Natural killer cell (primary cell): ENCODE measurements around the gene AIFM1. TPM values are rescaled to one million over a fixed set of nuclear protein-coding genes. Genes with fewer than 3 reads are reported as not detected.

ENCODE experiments used
- ATAC-seq, 3 donors: fragments of 150-1000 bp in 2 of 3; fragments of 200-7000 bp in 1 of 3; cut with Tn5 transposase; 1 replicate in 1 of 3; 2 replicates in 2 of 3; pipeline ENCODE4 v1.10.0; 2021; ENCODE audit warnings: mild to moderate bottlenecking in 2 of 3, moderate library complexity in 2 of 3
- DNase-seq, 2 donors: peaks; one replicate each; pipeline versions ENCODE4 v3.0.0 to v3.0.0-alpha.2; 2013 to 2021; ENCODE audit warnings: mixed read lengths in 1 of 2
- H3K27ac ChIP-seq: one replicate; pipeline ENCODE4 v1.5.1; 2013; ENCODE audit warnings: mild to moderate bottlenecking, low read length
- H3K27me3 ChIP-seq: one replicate; pipeline ENCODE4 v1.6.1; 2013; ENCODE audit warnings: low read length; ENCODE audit not compliant: control insufficient read depth, insufficient read depth
- H3K36me3 ChIP-seq: one replicate; pipeline ENCODE4 v1.6.1; 2013; ENCODE audit warnings: low read length; ENCODE audit not compliant: control insufficient read depth, insufficient read depth
- H3K4me1 ChIP-seq: one replicate; pipeline ENCODE4 v1.6.1; 2013; ENCODE audit warnings: low read length; ENCODE audit not compliant: control insufficient read depth, insufficient read depth
- H3K4me3 ChIP-seq: one replicate; pipeline ENCODE4 v1.5.1; 2013; ENCODE audit warnings: low read length
- H3K9me3 ChIP-seq: one replicate; pipeline ENCODE4 v1.6.1; 2013; ENCODE audit warnings: low read length; ENCODE audit not compliant: control insufficient read depth, insufficient read depth
- H3K27ac Mint-ChIP-seq, 2 donors: one replicate each; pipeline ENCODE4 v1.8.0; 2022; ENCODE audit warnings: mild to moderate bottlenecking in 2 of 2, mixed read lengths in 2 of 2, moderate library complexity in 1 of 2
- H3K27me3 Mint-ChIP-seq, 2 donors: one replicate each; pipeline ENCODE4 v1.8.0; 2022; ENCODE audit warnings: low read depth in 2 of 2, mixed read lengths in 2 of 2
- H3K36me3 Mint-ChIP-seq: one replicate; pipeline ENCODE4 v1.8.0; 2022; ENCODE audit warnings: mixed read lengths
- H3K4me1 Mint-ChIP-seq, 2 donors: one replicate each; pipeline ENCODE4 v1.8.0; 2022; ENCODE audit warnings: mixed read lengths in 2 of 2
- H3K4me3 Mint-ChIP-seq: one replicate; pipeline ENCODE4 v1.8.0; 2022; ENCODE audit warnings: mild to moderate bottlenecking, moderate library complexity, mixed read lengths
- H3K9me3 Mint-ChIP-seq, 2 donors: one replicate each; pipeline ENCODE4 v1.8.0; 2022; ENCODE audit warnings: mixed read lengths in 2 of 2
- WGBS: methylation state at CpG from one replicate; pipeline ENCODE4 v1.1.7; 2013; ENCODE audit warnings: missing lambda C conversion rate; ENCODE audit not compliant: insufficient coverage; 5-methylcytosine and 5-hydroxymethylcytosine counted together
- intact Hi-C: fragments of 100-400 bp; cut with micrococcal nuclease; formaldehyde crosslinking; loops from one replicate; pipeline ENCODE4 v1.14.2; 2022
- total RNA-seq, 4 donors: library from RNA; stranded (reverse); fragments of 120-200 nt in 1 of 4; gene quantifications; one replicate each; pipeline versions ENCODE4 v1.2.3 to v1.2.4, GENCODE V29; 2013 to 2022
- TF ChIP-seq, protein P1 (sequence below): fragments of 200-600 bp; IDR thresholded peaks from one replicate; pipeline ENCODE4 v1.8.0; 2022; ENCODE audit warnings: antibody characterized with exemption

Gene AIFM1
- total RNA-seq, 3 donors from 2014 or later (not counting 1 experiment from before 2014, with no cell fraction given) = 16.2 to 21.1 (median 17.0) TPM

DNA sequence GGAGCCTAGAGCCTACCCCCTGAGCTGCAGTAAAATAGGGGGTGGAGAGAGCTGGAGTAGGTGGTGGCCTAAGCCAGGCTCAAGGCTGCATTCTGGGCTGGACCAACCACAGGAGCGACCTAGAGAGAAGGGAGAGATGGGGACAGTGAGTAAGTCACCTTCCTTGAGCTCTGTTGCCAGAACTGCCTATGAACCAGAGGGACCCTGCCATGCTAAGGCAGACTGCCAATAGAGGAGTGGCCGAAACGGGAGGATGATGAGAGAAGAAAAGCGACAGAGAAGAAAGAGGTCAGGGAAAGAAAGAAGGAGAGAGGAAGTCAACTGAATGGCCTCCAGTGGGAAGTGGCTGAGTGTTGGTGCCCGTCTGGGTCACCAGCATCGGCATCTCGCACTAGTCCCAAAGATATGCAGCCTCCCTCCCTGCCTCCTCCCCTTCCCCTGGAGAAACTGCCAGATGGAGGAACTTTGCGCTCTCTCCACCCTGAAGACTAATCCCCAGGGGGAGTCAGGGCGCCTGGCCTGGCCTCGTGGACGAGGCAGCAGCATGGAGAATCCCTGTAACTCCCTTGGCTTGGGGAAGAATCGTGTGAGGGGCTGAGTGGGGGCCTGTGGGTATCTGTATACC, 84.1 kb downstream of the AIFM1 start:
- H3K9me3 ChIP-seq = no peaks in the 10 kb centered on the region
- TF ChIP-seq, protein P1, sequence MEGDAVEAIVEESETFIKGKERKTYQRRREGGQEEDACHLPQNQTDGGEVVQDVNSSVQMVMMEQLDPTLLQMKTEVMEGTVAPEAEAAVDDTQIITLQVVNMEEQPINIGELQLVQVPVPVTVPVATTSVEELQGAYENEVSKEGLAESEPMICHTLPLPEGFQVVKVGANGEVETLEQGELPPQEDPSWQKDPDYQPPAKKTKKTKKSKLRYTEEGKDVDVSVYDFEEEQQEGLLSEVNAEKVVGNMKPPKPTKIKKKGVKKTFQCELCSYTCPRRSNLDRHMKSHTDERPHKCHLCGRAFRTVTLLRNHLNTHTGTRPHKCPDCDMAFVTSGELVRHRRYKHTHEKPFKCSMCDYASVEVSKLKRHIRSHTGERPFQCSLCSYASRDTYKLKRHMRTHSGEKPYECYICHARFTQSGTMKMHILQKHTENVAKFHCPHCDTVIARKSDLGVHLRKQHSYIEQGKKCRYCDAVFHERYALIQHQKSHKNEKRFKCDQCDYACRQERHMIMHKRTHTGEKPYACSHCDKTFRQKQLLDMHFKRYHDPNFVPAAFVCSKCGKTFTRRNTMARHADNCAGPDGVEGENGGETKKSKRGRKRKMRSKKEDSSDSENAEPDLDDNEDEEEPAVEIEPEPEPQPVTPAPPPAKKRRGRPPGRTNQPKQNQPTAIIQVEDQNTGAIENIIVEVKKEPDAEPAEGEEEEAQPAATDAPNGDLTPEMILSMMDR = no peak
- no peak for ATAC-seq
- Mint-ChIP-seq H3K4me1 (peaks cover 54 to 57% of the 10 kb centered on the region in 2 donors), H3K4me3 (peak overlapping the region; percentile 71), H3K27me3 (no peaks in the 10 kb centered on the region), H3K9me3 (no peaks in the 10 kb centered on the region), H3K27ac (peak overlapping the region; percentile 84 to 88), H3K36me3 (no peaks in the 10 kb centered on the region)
- no peaks in the 10 kb centered on the region for H3K27me3 ChIP-seq
- intact Hi-C loops = loop anchor here (1.0 to 5.0 kb wide), 2 partner anchors 39 to 91 kb away; partner anchors contain the start of gene RAB33A
- DNase-seq = no peak
- H3K36me3 ChIP-seq = peaks cover 11% of the 10 kb centered on the region
- peak overlapping the region; percentile 89 for H3K27ac ChIP-seq
- 57% methylated on average over 10 of the region's 12 CpGs for whole genome bisulfite sequencing
- peaks cover 70% of the 10 kb centered on the region for H3K4me1 ChIP-seq
- H3K4me3 ChIP-seq = peak overlapping the region; percentile 33

- H3K27ac ChIP-seq = peak overlapping the region; percentile 89
- intact Hi-C loops = loop anchor here (1.0 to 5.0 kb wide), 2 partner anchors 91 to 111 kb away; partner anchors contain the start of gene RAB33A
- H3K9me3 ChIP-seq = no peaks in the 10 kb centered on the region
- H3K27me3 ChIP-seq = no peaks in the 10 kb centered on the region
- no peaks in the 10 kb centered on the region for H3K9me3 Mint-ChIP-seq
- H3K27ac Mint-ChIP-seq = peak overlapping the region; percentile 84 to 88
- 89% methylated on average over 7 of the region's 7 CpGs for WGBS
- H3K36me3 ChIP-seq = peaks cover 11% of the 10 kb centered on the region
- DNase-seq (no peak), ATAC-seq (no peak)
- peak overlapping the region; percentile 71 for H3K4me3 Mint-ChIP-seq
- no peak overlapping the region for H3K4me3 ChIP-seq
- H3K27me3 Mint-ChIP-seq = no peaks in the 10 kb centered on the region
- TF ChIP-seq, protein P1 = no peak
- no peaks in the 10 kb centered on the region for H3K36me3 Mint-ChIP-seq
- H3K4me1 ChIP-seq = peaks cover 63% of the 10 kb centered on the region
- H3K4me1 Mint-ChIP-seq = peaks cover 48 to 51% of the 10 kb centered on the region in 2 donors
These were observed 84.8 kb downstream of the AIFM1 start for GRCh38 chrX:130080791-130081367.

DNA sequence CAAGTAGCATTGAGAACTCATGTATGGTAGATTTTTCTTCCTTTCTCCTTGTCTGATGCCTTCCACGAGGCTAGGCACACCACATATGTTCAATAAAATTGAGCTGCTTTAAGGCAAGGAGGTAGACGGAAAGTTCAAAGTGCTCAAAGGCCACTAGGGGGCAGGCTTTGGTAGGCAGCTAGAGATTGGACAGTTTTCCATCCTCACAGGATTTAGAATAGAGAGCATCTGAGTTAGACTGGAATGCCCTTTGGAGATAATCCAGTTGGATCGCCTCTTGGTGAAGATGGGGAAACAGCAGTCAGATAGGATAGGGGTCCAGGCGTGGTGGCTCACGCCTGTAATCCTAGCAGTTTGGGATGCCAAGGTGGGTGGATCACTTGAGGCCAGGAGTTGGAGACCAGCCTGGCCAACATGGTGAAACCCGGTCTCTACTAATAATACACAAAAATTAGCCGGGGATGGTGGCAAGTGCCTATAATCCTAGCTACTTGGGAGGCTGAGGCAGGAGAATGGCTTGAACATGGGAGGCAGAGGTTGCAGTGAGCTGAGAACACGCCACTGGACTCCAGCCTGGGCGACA, 85.7 kb downstream of the AIFM1 start:
- H3K36me3 Mint-ChIP-seq = no peaks in the 10 kb centered on the region
- ATAC-seq (no peak), DNase-seq (peak in 1 of 2 donors; percentile 83)
- TF ChIP-seq, protein P1 = peak; percentile 58
- H3K4me3 Mint-ChIP-seq = peak overlapping the region; percentile 78
- H3K27me3 Mint-ChIP-seq = no peaks in the 10 kb centered on the region
- peaks cover 54% of the 10 kb centered on the region for H3K4me1 ChIP-seq
- intact Hi-C loops = loop anchor here (1.0 to 5.0 kb wide), 2 partner anchors 92 to 112 kb away; partner anchors contain the start of gene RAB33A
- H3K36me3 ChIP-seq = peaks cover 15% of the 10 kb centered on the region
- H3K4me1 Mint-ChIP-seq = peaks cover 39 to 43% of the 10 kb centered on the region in 2 donors
- peak overlapping the region; percentile 89 for H3K27ac ChIP-seq
- peak overlapping the region; percentile 84 to 88 for H3K27ac Mint-ChIP-seq
- H3K4me3 ChIP-seq = no peak overlapping the region
- H3K9me3 ChIP-seq = no peaks in the 10 kb centered on the region
- no peaks in the 10 kb centered on the region for H3K27me3 ChIP-seq
- WGBS = 71% methylated on average over 5 of the region's 9 CpGs
- H3K9me3 Mint-ChIP-seq = no peaks in the 10 kb centered on the region

Other genes with a start within 250 kb of the AIFM1 start
- 10 to 100 TPM in 1 of 3 donors, 1 to 10 TPM in 2; 6.5 to 10.5 (median 9.9) TPM for gene BCORL1, start 183.2 kb downstream of the AIFM1 start, total RNA-seq
- gene ELF4, start 55.3 kb downstream of the AIFM1 start, total RNA-seq = 100 to 1,000 TPM in 1 of 3 donors, 10 to 100 TPM in 2; 83.3 to 105 (median 98.7) TPM
- 1 to 10 TPM; 3.2 to 4.4 (median 4.4) TPM for gene RAB33A, start 6.1 kb upstream of the AIFM1 start, total RNA-seq
- gene ZNF280C, start 103.1 kb upstream of the AIFM1 start, total RNA-seq = 1 to 10 TPM; 5.5 to 6.0 (median 5.8) TPM
- gene SLC25A14, start 174.1 kb upstream of the AIFM1 start, total RNA-seq = 10 to 100 TPM; 17.6 to 20.5 (median 19.0) TPM
- not detected for gene GPR119, start 219.8 kb upstream of the AIFM1 start, total RNA-seq
- gene RBMX2, start 236.1 kb upstream of the AIFM1 start, total RNA-seq = 10 to 100 TPM; 19.1 to 26.3 (median 21.9) TPM